Right lobe of liver (tissue), 6 donors: ENCODE data around the gene SUMO2. TPM values are rescaled to one million over a fixed set of nuclear protein-coding genes. Genes with fewer than 3 reads are reported as not detected.
"Not testable (repeated sequence)": the region's sequence is repeated elsewhere in the genome, so short reads cannot be mapped to it uniquely, and the experiment has no call there.

Experiments used
- ATAC-seq, 4 donors: fragments of 200-7000 bp; cut with Tn5 transposase; one replicate each; pipeline ENCODE4 v1.9.1; 2020; ENCODE audit warnings: mild to moderate bottlenecking in 4 of 4, moderate library complexity in 4 of 4
- DNase-seq, 3 donors: peaks; one replicate each; pipeline ENCODE4 v3.0.0-alpha.2; 2020
- H3K27ac ChIP-seq, 3 donors: fragments of 200-600 bp; one replicate each; pipeline ENCODE4 v1.8.0; 2022
- H3K27me3 ChIP-seq, 2 donors: fragments of 200-600 bp; one replicate each; pipeline ENCODE4 v1.8.0; 2022
- H3K36me3 ChIP-seq, 4 donors: fragments of 200-600 bp; sonication (generic) in 1 of 4; one replicate each; pipeline versions ENCODE4 v1.5.1 to v1.8.0; 2017 to 2022; ENCODE audit warnings: control low read depth in 1 of 4
- H3K4me1 ChIP-seq, 4 donors: fragments of 200-600 bp; sonication (generic) in 1 of 4; one replicate each; pipeline versions ENCODE4 v1.5.1 to v1.8.0; 2017 to 2022; ENCODE audit warnings: control low read depth in 1 of 4
- H3K4me3 ChIP-seq, 3 donors: fragments of 200-600 bp; one replicate each; pipeline ENCODE4 v1.8.0; 2022
- H3K9me3 ChIP-seq, 4 donors: fragments of 200-600 bp; sonication (generic) in 1 of 4; one replicate each; pipeline versions ENCODE4 v1.5.1 to v1.8.0; 2017 to 2022; ENCODE audit warnings: control low read depth in 1 of 4
- CTCF ChIP-seq, 4 donors: fragments of 200-600 bp in 3 of 4; fragments of 450-650 bp in 1 of 4; IDR thresholded peaks; one replicate each; pipeline versions ENCODE4 v1.5.1 to v1.8.0; 2016 to 2022; ENCODE audit warnings: antibody characterized with exemption in 4 of 4, mild to moderate bottlenecking in 2 of 4
- POLR2A ChIP-seq: fragments of 450-650 bp; IDR thresholded peaks from one replicate; pipeline ENCODE4 v1.6.1; 2017; ENCODE audit warnings: antibody characterized with exemption, mild to moderate bottlenecking
- WGBS: methylation state at CpG from one replicate; pipeline ENCODE4 v1.1.6; 2018; ENCODE audit warnings: low coverage, low lambda C conversion rate; ENCODE audit not compliant: insufficient coverage; ENCODE audit errors: missing lambda C conversion rate; 5-methylcytosine and 5-hydroxymethylcytosine counted together
- intact Hi-C, 2 donors: fragments of 100-400 bp; cut with DNase I; formaldehyde crosslinking; loops; one replicate each; pipeline versions ENCODE4 v1.11.2 to v1.14.1; 2022
- total RNA-seq, 6 experiments: library from RNA; depleted of rRNA in 2 of 6; stranded (reverse); fragments of >200 nt in 2 of 6; fragmentation: NEBNext Ultra II Directional in 3 of 6; extraction: Animal tissue kit (Norgen Biotek cat#: 25700) in 3 of 6; gene quantifications; one replicate each; pipeline versions ENCODE4 v1.1.0 to v1.2.4, GENCODE V29; 2016 to 2023
- donor health status: DM: no; HTN: yes; CAD: no.
- donor health status: DM: no; HTN: no; CAD: no.
- donor health status: DM: no; HTN: no; CAD: no.
- donor health status: DM: no; HTN: yes; CAD: no.
- donor health status: DM: no; HTN: yes; CAD: no.

SUMO2 gene
- total RNA-seq, 6 experiments from 2014 or later = 23.6 to 120 (median 108) TPM

GRCh38 chr17:75209061-75209460 lies 26.3 kb upstream of the SUMO2 start:
- Histone ChIP-seq H3K27ac (no peak overlapping the region), H3K36me3 (peaks cover 0 to 51% (median 19%) of the 10 kb centered on the region in 4 donors)
- intact Hi-C loops = loop anchor here in 1 of 2 donors (10.0 kb wide), 1 partner anchor 94 kb away; no protein-coding TSS in a partner anchor

GRCh38 chr17:75208161-75208560 lies 25.4 kb upstream of the SUMO2 start:
- TF ChIP-seq POLR2A = no peak
- TF ChIP-seq CTCF (IDR thresholded peaks at IDR 0.05) = no peak
- Histone ChIP-seq H3K36me3 (peaks cover 0 to 42% (median 16%) of the 10 kb centered on the region in 4 donors), H3K4me1 (peaks cover 0 to 26% (median 3%) of the 10 kb centered on the region in 4 donors), H3K27me3 (no peaks in the 10 kb centered on the region), H3K4me3 (no peak overlapping the region), H3K9me3 (no peaks in the 10 kb centered on the region), H3K27ac (no peak overlapping the region)
- DNase-seq (no peak), ATAC-seq (no peak)
- intact Hi-C loops = loop anchor here in 1 of 2 donors (10.0 kb wide), 1 partner anchor 93 kb away; no protein-coding TSS in a partner anchor
- WGBS = 55% methylated on average over 9 of the region's 9 CpGs

More at GRCh38 chr17:75209061-75209460, 26.3 kb upstream of the SUMO2 start:
- no peaks in the 10 kb centered on the region for H3K27me3 ChIP-seq
- ATAC-seq = no peak
- no peaks in the 10 kb centered on the region for H3K9me3 ChIP-seq
- H3K4me3 ChIP-seq = no peak overlapping the region
- 86% methylated on average over 3 of the region's 3 CpGs for WGBS
- TF ChIP-seq POLR2A (no peak), CTCF (IDR thresholded peaks at IDR 0.05) (no peak)
- H3K4me1 ChIP-seq = peaks cover 0 to 26% (median 3%) of the 10 kb centered on the region in 4 donors
- DNase-seq = no peak

- no peak overlapping the region for H3K4me3 ChIP-seq
- 35% methylated on average over 3 of the region's 12 CpGs for WGBS
- DNase-seq (peak; percentile 45 to 75 (median 72)), ATAC-seq (peak; percentile 33 to 52 (median 48))
- H3K27ac ChIP-seq = peak overlapping the region in 1 of 3 donors; percentile 42
- no peaks in the 10 kb centered on the region for H3K27me3 ChIP-seq
- peaks cover 0 to 26% (median 3%) of the 10 kb centered on the region in 4 donors for H3K4me1 ChIP-seq
- peaks cover 0 to 38% (median 14%) of the 10 kb centered on the region in 4 donors for H3K36me3 ChIP-seq
- TF ChIP-seq CTCF (IDR thresholded peaks at IDR 0.05) = no peak
- TF ChIP-seq POLR2A = no peak
- H3K9me3 ChIP-seq = no peaks in the 10 kb centered on the region
- intact Hi-C loops = loop anchor here in 1 of 2 donors (10.0 kb wide), 1 partner anchor 93 kb away; no protein-coding TSS in a partner anchor
Measured at GRCh38 chr17:75207760-75208159, 25.0 kb upstream of the SUMO2 start.

GRCh38 chr17:75207050-75207407 lies 24.3 kb upstream of the SUMO2 start:
- H3K27me3 ChIP-seq, ATAC-seq, H3K9me3 ChIP-seq, H3K4me3 ChIP-seq, DNase-seq: not testable (repeated sequence)
- intact Hi-C loops = loop anchor here in 1 of 2 donors (10.0 kb wide), 1 partner anchor 92 kb away; no protein-coding TSS in a partner anchor
- 54% methylated on average over 3 of the region's 8 CpGs for WGBS
- H3K27ac ChIP-seq = peak overlapping the region in 1 of 3 donors; percentile 42
- H3K4me1 ChIP-seq = peaks cover 0 to 26% (median 3%) of the 10 kb centered on the region in 4 donors
- peaks cover 0 to 31% (median 11%) of the 10 kb centered on the region in 4 donors for H3K36me3 ChIP-seq

- peaks cover 0 to 22% (median 3%) of the 10 kb centered on the region in 4 donors for H3K36me3 ChIP-seq
- intact Hi-C loops = loop anchor here in 1 of 2 donors (10.0 kb wide), 1 partner anchor 91 kb away; no protein-coding TSS in a partner anchor
- no peaks in the 10 kb centered on the region for H3K27me3 ChIP-seq
- peak overlapping the region; percentile 96 to 99 (median 98) for H3K27ac ChIP-seq
- peak overlapping the region; percentile 72 to 99 (median 81) for H3K4me3 ChIP-seq
- no peaks in the 10 kb centered on the region for H3K9me3 ChIP-seq
- H3K4me1 ChIP-seq = peaks cover 0 to 26% (median 3%) of the 10 kb centered on the region in 4 donors
- DNase-seq = no peak
- no peak for ATAC-seq
- WGBS = 2% methylated on average over 14 of the region's 22 CpGs
- TF ChIP-seq CTCF (IDR thresholded peaks at IDR 0.05) = no peak
- TF ChIP-seq POLR2A = no peak
Measured at GRCh38 chr17:75205793-75206163, 23.0 kb upstream of the SUMO2 start.
